Measurements from ENCODE around the gene WWOX.

GRCh38 chr16:78415013-78415412 is 315.6 kb downstream of the WWOX start:
- no peak for TF ChIP-seq CTCF (IDR thresholded peaks at IDR 0.05; ENCODE audit: poor library complexity)
- no peak for TF ChIP-seq EZH2 (IDR thresholded peaks at IDR 0.05; ENCODE audit: borderline replicate concordance)
- no peak for TF ChIP-seq EZH2phosphoT487 (IDR thresholded peaks at IDR 0.05; ENCODE audit: low read depth, severe bottlenecking, unreplicated experiment)

All from hepatocyte (in vitro differentiated cells).